Ovary (tissue), 3 donors: ENCODE data around the gene HS3ST4.

Experiments used
- POLR2A ChIP-seq: fragments of 450-650 bp; IDR thresholded peaks from one replicate; pipeline ENCODE4 v1.6.1; 2017; ENCODE audit warnings: antibody characterized with exemption, mild to moderate bottlenecking, moderate library complexity
- TF ChIP-seq, protein P1 (sequence below), 3 donors: fragments of 450-650 bp in 2 of 3; fragments of 200-600 bp in 1 of 3; IDR thresholded peaks; one replicate each; pipeline versions ENCODE4 v1.5.1 to v1.8.0; 2016 to 2022; ENCODE audit warnings: antibody characterized with exemption in 3 of 3, mild to moderate bottlenecking in 1 of 3
- donor health status: DM: no; HTN: no; CAD: no.

DNA sequence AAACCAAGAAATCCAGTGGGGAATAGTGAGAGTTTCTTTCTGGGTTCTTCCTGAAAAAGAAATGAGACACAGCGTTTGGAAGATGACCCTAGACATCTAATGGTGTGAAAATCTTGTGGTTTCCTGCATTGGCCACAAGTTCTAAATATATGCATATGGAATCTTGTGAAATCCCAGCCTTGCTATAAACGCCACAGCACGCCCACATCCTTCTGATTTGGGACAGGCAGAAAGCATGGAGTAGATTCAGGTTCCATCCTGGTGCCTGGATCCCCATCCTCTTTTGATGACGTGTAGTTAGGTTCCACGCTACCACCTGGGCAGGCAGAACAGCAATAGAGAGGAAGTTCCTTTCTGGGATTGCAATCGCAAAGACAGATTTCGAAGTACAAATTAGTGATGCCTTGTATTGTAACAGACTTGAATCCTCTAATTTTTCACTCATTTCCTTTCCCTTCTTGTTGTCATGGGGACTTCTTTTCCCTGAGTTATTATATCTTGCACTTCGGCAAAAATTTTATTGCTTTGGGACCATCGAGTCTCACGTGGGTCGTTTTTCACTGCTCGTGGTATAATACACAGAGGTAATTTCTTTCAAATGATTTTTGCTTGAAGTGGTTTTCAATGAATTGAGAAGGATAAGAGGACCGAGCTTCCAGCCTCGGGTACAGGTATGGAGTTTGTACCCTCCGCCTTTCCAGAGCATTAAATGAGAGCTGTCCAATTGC is 37.6 kb downstream of the HS3ST4 start:
- TF ChIP-seq, protein P1, sequence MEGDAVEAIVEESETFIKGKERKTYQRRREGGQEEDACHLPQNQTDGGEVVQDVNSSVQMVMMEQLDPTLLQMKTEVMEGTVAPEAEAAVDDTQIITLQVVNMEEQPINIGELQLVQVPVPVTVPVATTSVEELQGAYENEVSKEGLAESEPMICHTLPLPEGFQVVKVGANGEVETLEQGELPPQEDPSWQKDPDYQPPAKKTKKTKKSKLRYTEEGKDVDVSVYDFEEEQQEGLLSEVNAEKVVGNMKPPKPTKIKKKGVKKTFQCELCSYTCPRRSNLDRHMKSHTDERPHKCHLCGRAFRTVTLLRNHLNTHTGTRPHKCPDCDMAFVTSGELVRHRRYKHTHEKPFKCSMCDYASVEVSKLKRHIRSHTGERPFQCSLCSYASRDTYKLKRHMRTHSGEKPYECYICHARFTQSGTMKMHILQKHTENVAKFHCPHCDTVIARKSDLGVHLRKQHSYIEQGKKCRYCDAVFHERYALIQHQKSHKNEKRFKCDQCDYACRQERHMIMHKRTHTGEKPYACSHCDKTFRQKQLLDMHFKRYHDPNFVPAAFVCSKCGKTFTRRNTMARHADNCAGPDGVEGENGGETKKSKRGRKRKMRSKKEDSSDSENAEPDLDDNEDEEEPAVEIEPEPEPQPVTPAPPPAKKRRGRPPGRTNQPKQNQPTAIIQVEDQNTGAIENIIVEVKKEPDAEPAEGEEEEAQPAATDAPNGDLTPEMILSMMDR (IDR thresholded peaks at IDR 0.05), result no peak
- TF ChIP-seq POLR2A, result no peak
